ENCODE measurements around the gene PANX1.
A peak's percentile ranks its signal among the peaks of the same experiment; 100 is the strongest.
"Not testable (repeated sequence)": the region's sequence is repeated elsewhere in the genome, so short reads cannot be mapped to it uniquely, and the experiment has no call there.

The PANX1 gene

GRCh38 chr11:94150704-94151685 is 22.4 kb downstream of the PANX1 start:
- DNase-seq: no peak

- peak; percentile 73 for DNase-seq
Measured at GRCh38 chr11:94151903-94152677, 23.4 kb downstream of the PANX1 start.

GRCh38 chr11:94152678-94153065 is 24.0 kb downstream of the PANX1 start:
- DNase-seq: no peak

- no peak for DNase-seq
Measured at GRCh38 chr11:94153320-94153719, 24.7 kb downstream of the PANX1 start.

GRCh38 chr11:94154095-94154856 is 25.6 kb downstream of the PANX1 start:
- DNase-seq: no peak

GRCh38 chr11:94157339-94157738 is 28.7 kb downstream of the PANX1 start:
- not testable (repeated sequence) for DNase-seq

GRCh38 chr11:94168882-94169281 is 40.2 kb downstream of the PANX1 start:
- no peak for DNase-seq

GRCh38 chr11:94169516-94169915 is 40.9 kb downstream of the PANX1 start:
- DNase-seq: no peak

GRCh38 chr11:94169930-94170545 is 41.4 kb downstream of the PANX1 start:
- no peak for DNase-seq

GRCh38 chr11:94170953-94171352 is 42.3 kb downstream of the PANX1 start:
- no peak for DNase-seq

- no peak for DNase-seq
Measured at GRCh38 chr11:94171693-94172440, 43.2 kb downstream of the PANX1 start.

- peak; percentile 38 for DNase-seq
Measured at GRCh38 chr11:94175535-94175934, 46.9 kb downstream of the PANX1 start.

GRCh38 chr11:94178331-94178730 is 49.7 kb downstream of the PANX1 start:
- DNase-seq: no peak

- DNase-seq: no peak
Measured at GRCh38 chr11:94179696-94180095, 51.1 kb downstream of the PANX1 start.

- DNase-seq: no peak
Measured at GRCh38 chr11:94181526-94181925, 52.9 kb downstream of the PANX1 start.

- DNase-seq: no peak
Measured at GRCh38 chr11:94181943-94182342, 53.3 kb downstream of the PANX1 start.

- DNase-seq: no peak
Measured at GRCh38 chr11:94183251-94183885, 54.7 kb downstream of the PANX1 start.

GRCh38 chr11:94183886-94184264 is 55.2 kb downstream of the PANX1 start:
- DNase-seq: peak; percentile 55

- no peak for DNase-seq
Measured at GRCh38 chr11:94184362-94184761, 55.7 kb downstream of the PANX1 start.

- DNase-seq: no peak
Measured at GRCh38 chr11:94184846-94185245, 56.2 kb downstream of the PANX1 start.

- DNase-seq: no peak
Measured at GRCh38 chr11:94185416-94186084, 56.9 kb downstream of the PANX1 start.

Measured in kidney glomerular epithelial cell (primary cell).